ENCODE results near the gene SLCO3A1.

Gene SLCO3A1

GRCh38 chr15:91879158-91879557 is 25.6 kb downstream of the SLCO3A1 start:
- TF ChIP-seq CTCF (IDR thresholded peaks at IDR 0.05; ENCODE audit: insufficient read depth, low read depth, low read length, missing control alignments) = no peak
- no peak overlapping the region for H3K4me3 ChIP-seq (ENCODE audit: low read length)
- no peak for DNase-seq (ENCODE audit: low read depth)

GRCh38 chr15:91880373-91880772 is 26.9 kb downstream of the SLCO3A1 start:
- TF ChIP-seq CTCF (IDR thresholded peaks at IDR 0.05; ENCODE audit: insufficient read depth, low read depth, low read length, missing control alignments) = no peak
- DNase-seq (ENCODE audit: low read depth) = no peak

GRCh38 chr15:91881569-91882297 is 28.2 kb downstream of the SLCO3A1 start:
- DNase-seq (ENCODE audit: low read depth) = no peak
- H3K4me3 ChIP-seq (ENCODE audit: low read length) = no peak overlapping the region
- no peak for TF ChIP-seq CTCF (IDR thresholded peaks at IDR 0.05; ENCODE audit: insufficient read depth, low read depth, low read length, missing control alignments)

More at GRCh38 chr15:91880373-91880772, 26.9 kb downstream of the SLCO3A1 start:
- H3K4me3 ChIP-seq (ENCODE audit: low read length) = no peak overlapping the region

- no peak overlapping the region for H3K4me3 ChIP-seq (ENCODE audit: low read length)
- TF ChIP-seq CTCF (IDR thresholded peaks at IDR 0.05; ENCODE audit: insufficient read depth, low read depth, low read length, missing control alignments) = no peak
- DNase-seq (ENCODE audit: low read depth) = no peak
Observed at GRCh38 chr15:91882858-91883586, 29.5 kb downstream of the SLCO3A1 start.

GRCh38 chr15:91884606-91885005 is 31.1 kb downstream of the SLCO3A1 start:
- DNase-seq (ENCODE audit: low read depth) = no peak
- no peak overlapping the region for H3K4me3 ChIP-seq (ENCODE audit: low read length)
- no peak for TF ChIP-seq CTCF (IDR thresholded peaks at IDR 0.05; ENCODE audit: insufficient read depth, low read depth, low read length, missing control alignments)

- H3K4me3 ChIP-seq (ENCODE audit: low read length) = no peak overlapping the region
- DNase-seq (ENCODE audit: low read depth) = no peak
- no peak for TF ChIP-seq CTCF (IDR thresholded peaks at IDR 0.05; ENCODE audit: insufficient read depth, low read depth, low read length, missing control alignments)
Observed at GRCh38 chr15:91885054-91885453, 31.5 kb downstream of the SLCO3A1 start.

Data from epithelial cell of esophagus (primary cell).